ENCODE measurements around the gene TENM3. TPM values are rescaled to one million over a fixed set of nuclear protein-coding genes. Genes with fewer than 3 reads are reported as not detected.

Gene TENM3
- total RNA-seq, 1 experiment from 2014 or later, result 66.4 TPM

DNA sequence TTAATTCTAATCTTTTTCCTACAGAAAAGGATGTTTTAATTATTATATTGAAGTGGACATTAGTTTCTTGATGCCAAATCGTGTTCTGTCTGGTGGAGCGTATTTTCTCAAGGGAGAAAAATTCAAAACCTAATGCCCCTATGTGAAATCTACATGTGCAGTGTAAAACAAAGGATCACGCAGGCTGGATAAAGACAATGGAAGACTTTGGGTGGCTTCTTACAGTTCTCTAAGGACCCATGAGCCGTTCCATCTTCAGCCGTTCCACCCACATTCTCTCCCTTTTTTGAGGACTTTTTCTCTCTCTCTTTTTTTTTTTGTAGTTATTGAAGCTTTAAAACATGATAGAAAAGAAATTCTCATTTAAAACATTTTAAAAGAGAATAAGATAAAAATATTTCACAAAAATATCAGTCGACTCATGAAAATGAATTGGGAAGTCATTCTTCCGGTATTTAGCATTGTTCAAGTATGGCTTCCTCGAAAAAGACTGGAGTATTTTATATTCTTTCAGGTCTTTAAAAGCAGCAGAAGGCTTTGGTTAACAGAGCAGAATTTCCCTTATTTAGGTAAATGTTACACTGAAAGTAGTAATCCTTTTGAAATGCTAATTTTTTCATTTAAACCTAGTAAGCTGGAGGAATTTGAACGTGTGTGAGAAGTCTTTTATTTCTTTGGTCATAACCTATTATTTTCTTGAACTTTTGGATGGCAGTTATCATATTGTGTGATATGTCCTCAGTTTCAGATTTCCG lies 11.0 kb downstream of the TENM3 start:
- no peak for DNase-seq (ENCODE audit: low read depth)

DNA sequence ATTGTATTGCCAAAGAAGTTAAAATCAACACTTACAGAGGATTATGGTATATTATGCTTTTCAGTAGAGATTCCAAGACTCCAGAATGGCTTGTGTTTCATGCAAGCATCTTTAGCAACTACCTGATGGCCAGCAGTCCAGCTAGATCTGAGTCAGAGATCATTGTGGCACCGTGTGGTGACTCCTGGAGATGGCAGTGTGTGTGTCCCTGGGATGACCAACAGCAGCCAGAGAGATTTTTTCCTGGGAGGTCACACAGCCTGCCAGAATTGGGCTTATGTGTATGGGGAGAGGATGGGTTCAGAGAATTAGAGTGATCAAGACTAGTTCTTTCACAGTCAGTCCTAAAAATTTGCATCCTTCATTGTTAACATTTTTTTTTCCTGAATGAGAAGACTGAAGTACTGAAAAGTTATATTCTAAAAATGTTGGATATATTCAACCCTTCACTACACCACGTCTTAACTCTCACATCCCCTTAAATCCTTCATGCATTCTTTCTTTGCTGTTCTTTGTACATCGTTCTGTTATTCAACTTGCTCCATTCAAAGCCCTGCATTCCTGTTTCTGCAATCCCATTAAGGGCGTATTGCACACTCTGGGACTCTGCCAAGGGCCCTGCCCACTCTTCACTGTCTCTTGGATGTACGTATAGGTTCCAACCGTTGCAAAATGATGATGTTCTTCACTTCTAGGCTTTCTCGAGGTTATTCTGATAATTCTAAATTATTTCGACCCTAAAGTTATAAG lies 12.4 kb downstream of the TENM3 start:
- DNase-seq (ENCODE audit: low read depth), result peak; percentile 25

DNA sequence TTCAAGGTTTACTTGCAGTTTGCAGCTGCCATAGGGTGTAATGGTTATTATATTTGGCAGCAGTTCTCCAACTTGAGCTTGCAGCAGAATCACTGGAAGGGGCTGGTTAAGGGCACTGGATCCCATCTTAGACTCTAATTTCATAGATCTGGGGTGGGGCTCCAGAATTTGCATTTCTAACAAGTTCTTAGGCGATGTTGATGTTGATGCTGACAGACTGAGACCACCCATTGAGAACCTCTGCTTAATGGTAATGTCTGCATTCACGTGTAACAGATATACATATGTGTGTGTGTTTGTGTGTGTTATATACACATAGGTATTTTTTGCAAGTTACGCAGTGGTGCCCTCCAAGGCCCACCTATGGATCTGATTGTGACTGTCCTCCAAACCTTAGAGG lies 13.8 kb downstream of the TENM3 start:
- DNase-seq (ENCODE audit: low read depth), result no peak

DNA sequence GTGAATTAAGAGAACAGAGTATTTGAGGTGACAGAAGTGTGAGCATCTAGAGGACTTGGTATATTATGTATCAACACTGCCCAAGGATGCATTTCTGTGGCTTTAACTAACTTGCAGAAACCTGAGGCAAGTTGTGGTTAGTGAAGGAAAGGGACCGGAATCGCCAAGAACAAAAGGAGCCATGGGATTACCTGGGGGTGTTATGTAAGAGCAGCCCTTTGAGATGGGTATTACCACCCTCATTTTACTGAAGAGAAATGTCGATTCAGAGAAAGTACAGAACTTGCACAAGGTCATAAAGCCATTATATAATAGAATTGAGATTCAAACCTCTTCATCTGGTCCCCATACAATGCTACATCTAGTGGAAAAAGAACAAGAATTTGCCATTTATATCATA lies 14.3 kb downstream of the TENM3 start:
- DNase-seq (ENCODE audit: low read depth), result no peak

DNA sequence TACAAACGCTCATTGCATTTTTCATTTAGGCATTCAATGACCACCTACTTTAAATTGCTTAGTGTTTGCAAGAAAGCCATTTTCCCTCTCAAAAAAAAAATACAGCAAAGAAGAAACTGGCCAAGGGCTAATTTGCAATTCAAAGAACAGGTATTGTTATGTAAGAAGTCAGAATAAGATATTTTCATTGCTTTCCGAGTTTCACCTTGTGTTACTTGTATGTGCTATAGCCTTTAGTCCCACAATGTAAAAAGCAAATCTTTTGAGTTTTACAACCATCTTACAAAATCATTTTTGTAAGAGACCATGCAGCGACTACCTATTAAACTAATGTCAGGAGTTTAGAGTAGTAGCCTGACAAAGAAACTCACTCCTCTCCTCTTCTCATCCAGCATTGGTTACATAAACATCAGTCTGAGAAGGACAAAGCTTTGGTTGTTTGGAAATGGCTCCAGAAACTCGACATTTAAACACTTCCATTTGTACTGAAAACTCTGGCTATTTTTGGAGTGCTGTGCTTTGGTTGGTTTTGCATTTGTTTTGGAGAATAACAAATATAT lies 15.3 kb downstream of the TENM3 start:
- DNase-seq (ENCODE audit: low read depth), result no peak

DNA sequence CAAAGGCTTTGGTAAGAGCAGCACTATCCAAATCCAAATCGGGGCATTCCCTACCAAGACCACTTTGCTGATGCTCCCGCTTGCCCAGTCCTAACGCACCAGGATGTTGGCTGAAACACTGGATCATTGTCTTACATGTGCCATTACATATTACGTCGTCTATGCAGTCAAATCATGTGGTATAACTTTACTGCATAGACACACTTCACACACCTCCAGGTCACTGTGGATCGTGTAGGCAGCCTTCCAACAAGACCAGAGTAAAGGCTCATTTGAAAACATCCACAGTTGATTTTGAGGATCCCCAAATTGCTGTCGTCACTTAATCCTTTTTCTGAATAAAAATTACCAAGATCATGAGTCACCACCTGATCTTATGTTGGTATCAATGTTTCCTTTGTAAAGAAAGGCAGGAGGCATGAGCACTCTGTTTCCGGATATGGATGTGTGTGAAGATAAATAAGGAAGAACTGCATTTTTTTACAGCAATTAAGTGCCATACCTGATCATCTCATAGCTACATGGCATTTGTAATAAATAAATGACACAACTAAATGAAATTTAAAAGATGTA lies 18.5 kb downstream of the TENM3 start:
- no peak for DNase-seq (ENCODE audit: low read depth)

DNA sequence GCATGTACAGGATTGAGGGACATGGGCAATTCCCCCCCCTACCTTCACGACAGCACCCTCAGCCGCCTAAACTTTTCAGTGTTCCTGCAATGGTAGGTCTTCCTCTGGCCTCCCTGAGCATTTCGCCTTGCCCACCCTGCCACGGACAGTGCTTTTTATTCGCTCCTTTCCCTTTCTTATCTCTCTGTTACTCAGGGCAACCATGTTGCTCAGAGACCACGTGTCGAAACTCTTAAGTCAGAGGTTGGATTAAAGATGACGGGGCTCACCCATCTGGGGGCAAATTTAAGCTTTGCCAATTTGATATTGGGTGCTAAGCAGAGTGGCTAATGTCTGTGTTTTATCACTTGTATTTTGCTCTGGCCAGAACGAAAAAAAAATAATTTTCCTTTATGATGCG lies 20.4 kb downstream of the TENM3 start:
- no peak for DNase-seq (ENCODE audit: low read depth)

DNA sequence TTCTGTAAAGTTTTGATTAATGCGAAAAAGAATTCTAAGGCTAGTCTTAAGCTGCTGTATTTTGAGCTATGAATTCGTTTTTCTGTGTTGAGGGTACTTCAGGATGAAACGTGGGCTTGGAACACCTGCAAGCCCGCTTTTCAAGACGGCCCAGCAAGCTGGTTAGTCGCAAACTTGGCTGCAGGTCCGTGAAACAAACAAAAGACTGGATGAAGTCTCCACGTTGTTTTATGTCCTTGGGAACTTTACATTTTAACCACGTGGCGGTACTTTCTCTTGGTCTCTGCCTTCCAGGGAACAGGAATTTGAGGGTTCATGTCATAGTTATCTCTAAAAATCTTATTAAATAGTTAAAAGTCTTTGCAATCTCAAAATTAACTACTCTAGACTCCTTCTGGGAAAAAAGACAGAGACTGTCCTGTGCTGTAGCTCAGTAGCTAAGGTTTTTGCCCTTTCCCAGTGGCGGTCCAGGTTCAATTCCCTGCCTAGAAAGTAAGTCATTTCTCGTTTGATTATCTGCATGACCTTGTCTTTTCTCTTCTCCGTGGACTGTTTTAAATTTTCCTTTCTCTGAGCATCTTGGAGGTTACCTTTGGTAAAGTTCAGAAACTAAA lies 21.0 kb downstream of the TENM3 start:
- DNase-seq (ENCODE audit: low read depth), result no peak

DNA sequence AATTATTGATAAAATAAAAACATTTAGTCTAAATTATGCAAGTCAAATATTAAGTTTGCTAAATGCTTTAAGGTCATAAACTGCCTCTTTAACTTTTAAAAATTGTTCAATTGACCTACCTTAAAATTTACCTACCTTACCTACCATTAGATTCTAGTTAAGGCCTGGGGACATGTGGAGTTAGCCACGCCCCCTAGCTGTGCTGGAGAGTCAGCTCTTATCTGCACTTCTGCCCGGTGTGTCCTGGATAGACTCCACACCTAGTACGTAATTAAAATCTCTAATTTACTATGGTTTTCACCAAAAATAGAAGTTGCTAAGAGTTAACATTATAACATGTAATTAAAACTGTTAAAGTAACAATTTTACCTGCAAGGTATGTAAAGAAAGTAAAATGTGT lies 22.7 kb downstream of the TENM3 start:
- DNase-seq (ENCODE audit: low read depth), result no peak

DNA sequence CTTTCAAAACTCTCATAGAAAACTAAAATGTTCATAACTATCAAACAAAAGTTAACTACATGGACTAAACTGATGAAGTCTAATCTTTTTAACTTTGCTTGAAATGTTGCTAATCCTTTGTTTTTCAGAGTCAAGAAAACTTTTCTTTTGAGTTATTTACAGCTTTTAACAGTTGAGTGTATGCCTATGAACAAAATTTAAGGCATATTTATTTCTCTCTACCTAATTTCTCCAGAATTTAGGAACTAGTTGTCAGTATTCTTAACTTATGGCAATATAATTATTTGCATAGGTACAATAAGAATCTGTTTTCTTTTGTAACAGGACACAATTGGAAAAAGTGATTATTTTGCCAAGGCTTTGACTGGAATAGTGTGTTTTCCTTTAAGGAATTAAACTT lies 23.8 kb downstream of the TENM3 start:
- no peak for DNase-seq (ENCODE audit: low read depth)

DNA sequence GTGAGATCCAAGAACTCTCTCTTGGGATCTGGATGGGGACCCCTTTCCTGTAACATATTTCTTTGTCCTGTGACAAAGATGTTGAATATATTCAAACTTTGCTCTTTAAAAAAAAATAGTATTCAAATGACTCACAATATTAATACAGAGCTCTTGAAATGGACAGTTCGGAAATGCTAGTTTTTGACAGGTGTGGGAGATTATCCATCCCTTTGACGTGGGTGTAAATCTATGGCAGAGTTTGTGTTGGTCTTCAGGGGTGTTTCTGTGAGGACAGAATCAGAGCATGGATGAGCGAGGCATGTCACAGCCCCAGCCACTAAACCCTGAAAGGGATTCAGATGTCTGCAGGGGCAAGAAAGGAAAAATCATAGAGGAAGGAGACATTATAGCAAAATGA lies 25.8 kb downstream of the TENM3 start:
- no peak for DNase-seq (ENCODE audit: low read depth)

DNA sequence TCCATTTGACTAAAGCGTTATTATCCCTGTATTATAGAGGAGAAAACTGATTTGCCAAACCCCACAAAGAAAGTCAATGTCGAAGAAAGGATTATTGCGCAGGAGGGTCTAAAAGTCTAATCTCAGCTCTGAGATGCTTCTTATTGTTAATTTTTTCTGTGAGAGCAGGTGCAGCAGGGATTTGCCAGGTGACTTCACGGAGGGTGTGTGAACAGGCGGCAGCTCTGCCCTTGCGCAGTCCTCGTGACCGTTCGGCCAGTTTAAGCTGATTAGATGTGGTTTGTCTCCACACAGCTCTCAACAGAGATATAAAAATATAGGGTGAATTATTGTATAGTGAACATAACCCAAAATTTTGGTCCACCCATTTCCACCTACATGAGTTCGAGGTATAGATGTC lies 28.5 kb downstream of the TENM3 start:
- no peak for DNase-seq (ENCODE audit: low read depth)

DNA sequence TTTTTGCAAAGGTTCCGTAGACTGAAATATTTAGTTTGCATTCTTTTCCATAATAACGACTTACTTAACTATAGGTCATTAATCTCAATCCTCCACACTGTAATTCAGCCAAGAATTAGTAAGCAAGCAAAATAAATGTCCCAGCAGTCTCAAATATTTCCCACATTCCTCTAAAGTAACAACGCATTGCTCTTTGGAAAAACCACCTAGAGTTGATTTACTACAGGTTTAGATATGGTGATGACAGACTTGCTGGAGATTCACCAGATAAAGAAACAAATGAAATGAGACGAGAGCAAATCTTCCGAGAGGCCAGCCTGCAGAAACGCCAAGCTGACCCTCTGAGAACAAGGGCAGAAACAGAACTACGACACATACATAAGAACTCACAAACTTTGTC lies 28.9 kb downstream of the TENM3 start:
- no peak for DNase-seq (ENCODE audit: low read depth)

DNA sequence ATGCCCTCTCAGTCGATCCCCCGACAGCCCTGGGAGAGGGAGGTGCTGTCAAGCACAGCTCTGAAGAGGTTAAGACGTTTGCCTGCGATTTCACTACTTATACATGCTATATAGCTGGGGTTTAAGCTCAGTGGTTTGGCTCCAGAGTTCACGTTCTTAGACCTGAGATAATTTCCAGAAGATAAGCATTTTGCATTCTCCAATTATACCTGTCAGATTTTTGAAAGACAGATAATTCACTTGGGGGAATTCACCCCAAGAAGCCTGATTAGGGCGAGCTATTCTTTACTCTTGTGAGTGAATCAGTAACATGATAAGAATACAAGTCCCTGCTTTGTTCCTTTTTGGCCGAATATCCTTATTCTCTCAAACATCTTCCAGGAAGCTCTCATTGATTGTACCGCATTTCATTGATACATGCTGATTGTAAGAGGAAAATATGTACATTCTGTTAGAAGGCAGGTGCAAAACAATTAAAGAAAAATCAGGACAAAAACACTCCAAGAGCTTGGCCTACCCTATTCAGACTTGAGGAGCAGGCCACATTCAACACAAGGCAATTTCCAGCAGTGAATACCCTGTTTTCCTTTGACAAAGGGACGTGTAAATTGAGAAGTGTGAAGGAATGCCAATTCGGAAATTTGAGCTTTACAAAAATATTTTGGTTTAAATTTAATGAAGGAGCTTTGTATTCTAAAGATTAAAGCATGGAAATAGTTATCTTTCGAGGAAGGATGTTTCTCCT lies 30.2 kb downstream of the TENM3 start:
- DNase-seq (ENCODE audit: low read depth), result no peak

DNA sequence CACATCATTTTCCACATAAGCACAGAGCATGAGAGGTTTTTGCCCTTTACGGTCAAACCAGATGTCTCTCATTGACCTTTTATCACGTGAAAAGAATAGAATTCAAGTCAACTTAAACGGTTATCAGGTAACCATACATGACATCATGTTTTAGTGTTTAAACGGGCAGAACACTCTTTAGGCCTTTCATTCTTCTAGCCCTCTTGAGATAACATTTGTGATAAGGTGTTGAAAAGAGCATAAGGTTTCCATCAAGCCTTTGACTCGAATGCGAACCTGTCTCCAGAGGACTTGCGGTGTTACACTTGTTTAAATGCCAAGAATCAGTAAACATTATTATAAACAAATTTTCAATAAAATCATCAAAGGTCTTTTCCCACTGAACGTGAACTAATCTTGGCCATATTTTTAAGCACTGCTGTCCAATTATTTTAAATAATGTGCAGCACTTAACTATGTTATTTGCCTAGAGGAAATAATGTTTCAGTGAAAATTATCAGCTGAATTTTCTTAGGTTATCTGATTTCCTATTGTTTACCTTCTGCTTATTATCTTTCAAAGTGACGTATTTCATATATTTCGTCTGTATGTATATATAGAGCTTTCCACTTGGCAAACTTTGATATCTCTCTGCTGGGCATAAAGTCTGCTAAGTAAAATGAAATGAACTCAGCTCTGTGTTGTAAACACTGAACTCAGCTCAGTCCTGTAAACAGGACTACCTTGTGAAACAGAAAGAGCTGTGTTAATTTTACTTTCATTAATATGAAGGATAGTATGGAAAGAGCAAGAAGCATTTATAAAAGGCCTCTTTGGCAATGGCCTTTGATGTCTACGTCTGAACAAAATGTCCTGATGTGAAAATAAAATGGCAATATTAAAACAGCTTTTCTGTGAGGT lies 33.3 kb downstream of the TENM3 start:
- no peak for DNase-seq (ENCODE audit: low read depth)

DNA sequence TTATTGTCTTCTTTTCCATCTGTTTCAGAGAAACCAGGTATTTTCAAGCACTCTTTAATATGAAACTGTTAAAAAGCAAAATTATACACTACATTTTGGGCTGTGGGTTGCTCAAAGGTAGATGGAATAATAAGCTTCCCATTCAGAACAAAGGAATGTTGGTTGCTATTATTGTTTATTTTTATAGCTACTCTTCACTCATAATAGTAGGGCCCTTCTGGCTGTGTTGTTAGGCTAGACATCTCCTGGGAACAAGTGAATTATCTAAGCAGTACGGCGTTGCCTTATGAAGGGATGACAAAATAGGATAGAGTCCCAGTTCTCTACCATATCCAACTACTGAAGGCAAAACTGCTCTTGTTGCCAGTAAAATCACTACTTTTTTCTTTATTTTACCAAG lies 34.2 kb downstream of the TENM3 start:
- DNase-seq (ENCODE audit: low read depth), result peak; percentile 61

DNA sequence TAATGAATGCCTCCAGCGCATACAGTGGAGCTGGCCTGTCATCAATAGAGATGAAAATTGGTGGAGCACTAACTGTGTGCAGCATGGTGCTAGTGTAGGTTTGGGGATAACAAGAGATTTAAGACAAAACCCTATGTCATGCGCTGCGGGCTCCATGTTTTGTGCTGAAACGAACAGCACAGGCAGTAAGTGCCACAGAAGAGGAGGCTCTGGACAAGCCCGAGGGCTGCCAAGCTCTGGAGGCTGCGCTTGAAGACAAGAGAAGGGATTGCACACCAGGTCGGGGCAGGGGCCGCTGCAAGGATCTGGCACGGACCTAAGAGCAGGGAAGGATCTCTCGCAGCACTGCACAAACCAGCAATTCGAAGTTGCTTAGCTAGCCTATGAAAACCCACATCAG lies 35.5 kb downstream of the TENM3 start:
- DNase-seq (ENCODE audit: low read depth), result no peak

DNA sequence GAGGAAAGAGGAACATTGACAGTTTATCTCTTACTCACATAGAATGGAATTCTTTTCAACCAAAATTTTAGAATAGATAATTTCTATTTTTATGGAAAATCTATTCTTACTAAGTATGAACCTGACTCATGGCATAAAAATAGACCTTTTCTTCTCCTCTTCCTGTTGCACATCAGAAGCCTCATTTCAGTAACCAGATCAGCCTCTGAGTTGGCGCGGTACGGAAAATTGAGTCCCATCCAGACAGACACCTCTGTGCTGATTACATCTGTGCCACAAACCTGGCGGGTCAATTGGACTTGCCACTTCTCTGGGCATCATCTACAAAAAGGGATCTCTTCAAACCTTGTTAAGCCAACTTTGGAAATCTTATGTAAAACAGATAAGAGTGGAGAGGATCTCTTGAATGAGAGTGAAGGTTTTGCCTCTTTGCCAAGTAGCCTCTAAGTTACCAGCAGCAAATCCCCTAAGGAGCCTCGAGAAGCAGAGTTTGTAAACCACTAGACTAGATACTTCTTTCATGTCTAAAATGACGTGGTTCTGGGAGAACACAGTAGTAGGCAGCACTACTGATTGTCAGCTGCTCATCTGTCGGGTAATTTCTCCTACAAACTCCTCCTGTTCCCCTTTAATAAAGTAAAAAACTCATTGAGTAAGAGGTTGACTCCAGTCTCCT lies 37.4 kb downstream of the TENM3 start:
- DNase-seq (ENCODE audit: low read depth), result peak; percentile 51

DNA sequence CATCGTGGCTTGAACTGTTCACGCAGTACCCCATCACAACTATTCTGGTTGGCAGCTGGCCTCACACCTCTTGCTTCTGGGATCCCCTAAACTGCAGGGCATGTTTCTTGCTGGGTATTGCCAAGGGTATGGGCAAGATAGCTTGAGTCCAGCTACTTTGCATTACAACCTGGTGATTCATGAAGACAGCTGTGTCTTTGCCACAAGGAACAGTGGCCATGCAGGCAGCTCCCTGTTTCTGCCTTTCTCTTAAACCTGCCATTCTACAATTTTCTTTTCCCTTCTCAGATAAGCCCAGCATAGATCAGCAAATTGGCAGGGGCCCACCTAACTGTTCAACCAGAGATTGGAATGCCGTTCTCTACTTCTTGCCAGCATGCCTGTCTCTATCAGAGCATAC lies 42.8 kb downstream of the TENM3 start:
- peak; percentile 47 for DNase-seq (ENCODE audit: low read depth)

DNA sequence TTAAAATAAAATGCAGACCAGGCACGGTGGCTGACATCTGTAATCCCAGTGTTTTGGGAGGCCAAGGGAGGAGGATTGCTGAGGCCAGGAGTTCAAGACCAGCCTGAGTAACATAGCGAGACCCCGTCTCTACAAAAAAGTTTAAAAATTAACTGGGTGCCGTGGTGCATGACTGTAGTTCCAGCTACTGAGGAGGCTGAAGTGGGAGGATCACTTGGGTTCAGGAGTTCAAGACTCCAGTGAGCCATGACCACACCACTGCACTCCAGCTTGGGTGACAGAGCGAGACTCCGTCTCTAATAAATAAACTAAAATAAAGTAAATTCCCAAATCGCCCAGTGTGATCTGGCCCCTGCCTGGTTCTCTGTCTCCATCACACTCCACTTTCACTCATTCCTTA lies 43.7 kb downstream of the TENM3 start:
- DNase-seq (ENCODE audit: low read depth), result no peak

Data from M059J (cell line).